Measurements from ENCODE around the gene STIL.

STIL gene

DNA sequence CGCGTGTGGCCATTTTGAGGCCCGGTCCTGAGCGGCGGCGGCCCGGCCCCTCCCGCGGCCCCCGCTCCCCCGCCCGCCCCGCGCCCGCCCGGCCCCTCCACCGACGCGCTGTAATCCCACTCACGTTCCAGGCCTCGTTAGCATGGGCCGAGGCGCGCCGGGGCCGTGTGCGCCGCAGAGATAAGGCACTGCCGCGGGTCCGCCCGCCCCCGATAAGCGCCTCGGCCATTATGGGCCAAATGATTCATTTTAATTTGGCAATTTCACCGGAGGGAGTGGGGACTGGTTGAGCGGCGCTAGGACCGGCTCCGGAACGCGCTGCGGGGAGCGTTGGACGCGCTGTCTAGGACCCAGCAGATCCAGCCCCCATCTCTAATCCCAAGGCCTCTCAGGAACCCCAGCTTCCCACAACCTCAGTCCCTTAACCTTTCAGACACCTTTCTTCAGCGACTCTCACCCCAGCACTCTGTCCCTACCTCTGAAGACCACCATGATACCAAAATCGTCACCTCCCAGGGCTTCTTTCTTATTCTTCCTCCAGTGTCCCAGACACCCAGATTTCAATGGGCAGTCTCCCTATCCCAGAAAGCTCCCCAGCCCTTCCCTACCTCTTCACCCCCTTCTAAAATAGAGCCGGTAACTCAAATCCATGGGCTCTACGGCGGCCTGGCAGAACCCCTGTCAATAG lies 81.6 kb downstream of the STIL start, which contains the start of gene TAL1:
TAL1 (minus strand) TSS at position 39 of the 688 bp plus-strand sequence. CDS start 6,337 bp downstream, outside the sequence.
- DNase-seq: no peak

DNA sequence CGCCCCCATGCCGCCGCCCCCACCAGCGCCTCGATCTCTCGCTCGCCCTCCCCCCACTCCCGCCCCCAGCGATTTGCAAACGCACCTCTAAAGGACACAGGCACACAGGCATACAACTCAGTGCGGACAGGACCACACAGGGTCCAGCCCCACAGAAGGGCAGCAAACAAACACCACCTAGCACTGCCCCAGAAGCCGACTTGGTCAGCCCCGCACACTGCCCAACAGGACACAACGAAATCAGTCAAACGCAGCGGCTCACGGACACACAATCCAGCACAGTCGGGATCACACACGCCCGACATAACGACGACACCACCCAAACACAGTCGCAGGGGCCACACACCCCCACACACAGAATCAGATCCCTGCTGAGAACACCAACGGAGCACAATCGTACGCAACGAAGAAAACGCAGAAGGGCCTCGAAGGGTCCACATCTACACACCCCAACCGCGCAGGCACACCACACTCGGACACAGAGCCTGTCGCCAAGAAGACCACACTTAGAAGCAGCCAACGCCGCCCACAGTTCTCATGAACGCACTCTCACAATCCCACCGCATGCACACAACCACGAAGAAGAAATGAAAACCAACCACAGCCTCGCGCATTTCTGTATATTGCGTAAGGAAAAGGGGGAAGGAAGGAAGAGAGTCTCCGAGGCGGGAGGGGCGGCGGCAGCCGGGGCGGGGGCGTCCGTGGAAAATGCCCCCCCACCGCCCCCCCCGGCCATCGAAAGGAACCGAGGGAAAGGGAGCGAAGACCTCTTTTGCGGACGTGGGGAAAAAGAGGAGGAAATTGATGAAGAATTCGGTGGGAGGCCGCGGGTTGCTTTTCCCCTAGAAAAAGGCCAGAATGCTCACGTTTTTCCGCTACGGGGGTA lies 82.4 kb downstream of the STIL start:
- DNase-seq: peak; percentile 33

DNA sequence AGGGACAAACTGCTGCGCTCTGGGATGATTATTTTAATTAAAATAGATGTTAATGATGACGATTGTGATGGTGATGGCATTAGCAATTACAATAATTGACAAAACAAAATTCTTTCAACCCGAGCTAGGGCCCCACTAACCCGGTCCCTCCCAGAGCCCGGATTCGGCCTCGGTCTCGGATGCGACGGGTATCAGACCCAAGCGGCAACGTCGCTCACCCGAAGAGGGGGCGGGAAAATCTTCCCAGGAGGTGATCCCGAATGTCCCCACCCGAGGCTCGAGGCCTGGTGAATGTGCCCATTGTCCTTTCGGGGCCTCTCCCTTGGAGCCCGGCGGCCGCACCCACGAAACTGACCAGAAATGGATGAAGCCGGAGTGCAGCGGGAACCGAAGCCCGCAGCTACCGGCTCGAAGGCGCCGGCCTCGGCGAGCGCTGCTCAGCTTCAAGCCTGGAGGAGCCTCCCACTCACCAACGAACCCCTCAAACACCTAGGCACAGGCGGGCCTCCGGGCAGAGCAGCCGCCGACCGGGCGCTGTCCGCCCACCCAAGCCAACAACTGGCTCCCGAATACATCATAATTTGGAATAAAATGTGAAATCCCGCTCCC lies 83.2 kb downstream of the STIL start:
- no peak for DNase-seq

DNA sequence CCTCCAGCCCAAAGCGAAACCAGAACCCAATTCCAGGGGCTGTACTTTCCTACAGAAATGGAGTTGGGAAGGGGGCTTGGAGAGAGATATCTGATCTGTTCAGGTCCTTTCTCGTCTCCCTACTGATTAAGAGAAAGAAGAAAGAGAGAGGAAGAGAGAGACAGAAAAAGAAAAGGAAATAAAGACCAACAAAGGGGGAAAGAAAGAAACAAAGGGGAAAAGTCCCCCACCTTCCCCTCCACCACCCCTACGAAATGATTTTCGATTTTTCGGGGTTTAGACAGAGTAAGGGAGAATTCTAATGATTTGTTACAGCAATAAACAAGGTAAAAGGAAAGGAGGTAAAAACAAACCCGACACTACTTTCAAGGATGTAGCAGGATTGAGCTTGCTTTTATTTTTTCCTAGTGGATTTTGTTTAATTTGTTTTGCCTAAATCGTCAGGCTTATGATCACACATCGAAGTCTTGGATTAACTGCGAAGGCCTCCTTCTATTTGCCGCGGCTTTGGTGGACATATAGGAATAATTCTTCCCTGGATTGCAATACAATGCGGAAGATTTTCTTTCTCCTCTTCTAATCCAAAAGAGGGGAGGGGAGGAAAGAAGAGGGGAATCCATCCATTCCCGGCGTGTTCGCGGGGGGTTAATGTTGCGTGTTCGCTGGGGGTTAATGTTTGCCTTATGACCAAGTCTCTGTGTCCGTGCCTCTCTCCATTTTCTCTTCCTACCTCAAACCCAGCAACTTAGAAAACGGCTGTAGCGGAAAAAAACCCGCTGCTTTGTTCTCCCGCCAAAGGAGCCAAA lies 83.9 kb downstream of the STIL start:
- DNase-seq: no peak

DNA sequence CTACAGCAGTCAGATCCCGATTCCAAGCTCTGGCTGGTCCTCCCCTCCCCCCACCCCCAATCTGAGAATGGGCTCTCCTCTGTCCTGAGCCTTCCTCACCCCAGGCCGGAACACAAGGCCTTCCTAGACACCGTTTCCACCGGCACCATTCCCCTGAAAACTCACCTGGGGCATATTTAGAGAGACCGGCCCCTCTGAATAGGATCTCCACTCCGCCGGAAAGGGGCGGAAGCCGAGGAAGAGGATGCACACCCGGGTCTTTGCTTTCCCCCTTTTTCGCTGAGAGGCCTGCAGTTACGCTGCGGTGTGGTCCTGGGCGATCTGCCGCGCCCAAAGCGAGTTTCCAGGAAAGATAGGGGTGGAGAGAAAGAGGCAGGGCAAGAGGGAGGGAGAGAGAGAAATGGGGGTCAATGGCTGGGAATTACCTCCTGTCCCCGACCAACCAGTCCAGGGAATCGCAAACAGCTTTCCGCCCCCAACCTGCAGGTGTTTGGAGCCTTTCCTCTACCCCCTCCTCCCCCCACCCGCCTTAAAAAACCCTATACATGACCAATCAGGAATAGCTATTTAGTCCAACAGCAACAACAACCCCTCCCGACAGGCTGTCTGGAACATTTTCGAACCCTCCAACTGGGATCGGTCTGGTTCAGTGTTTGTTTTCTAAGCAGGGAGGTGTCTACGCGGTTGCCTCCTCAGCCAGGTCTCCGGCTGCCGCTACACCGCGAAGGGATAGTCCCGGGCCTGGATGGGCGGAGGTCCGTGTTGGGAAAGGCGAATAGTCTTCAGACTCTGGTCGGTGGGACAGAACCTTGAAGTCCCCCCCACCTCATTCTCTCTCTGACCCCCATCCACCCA lies 84.7 kb downstream of the STIL start:
- DNase-seq: no peak

DNA sequence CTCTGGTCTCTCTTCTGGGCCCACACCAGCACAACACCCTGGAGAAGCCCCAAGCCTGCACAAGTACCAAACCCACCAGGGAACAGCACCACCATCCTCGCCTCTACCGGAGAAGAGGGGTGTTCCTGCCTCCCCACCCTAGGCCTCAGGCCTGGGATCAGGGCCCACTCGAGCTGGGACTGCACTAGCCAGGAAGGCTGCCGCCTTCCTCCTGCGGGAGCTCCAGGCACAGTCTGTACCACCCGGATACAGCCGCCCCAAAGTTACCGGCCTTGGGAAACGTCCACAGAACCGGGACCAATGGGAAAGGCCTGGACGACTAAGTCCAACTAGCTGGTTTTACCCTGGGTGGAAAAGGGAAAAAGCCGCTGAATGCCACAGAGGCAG lies 85.3 kb downstream of the STIL start:
- no peak for DNase-seq

DNA sequence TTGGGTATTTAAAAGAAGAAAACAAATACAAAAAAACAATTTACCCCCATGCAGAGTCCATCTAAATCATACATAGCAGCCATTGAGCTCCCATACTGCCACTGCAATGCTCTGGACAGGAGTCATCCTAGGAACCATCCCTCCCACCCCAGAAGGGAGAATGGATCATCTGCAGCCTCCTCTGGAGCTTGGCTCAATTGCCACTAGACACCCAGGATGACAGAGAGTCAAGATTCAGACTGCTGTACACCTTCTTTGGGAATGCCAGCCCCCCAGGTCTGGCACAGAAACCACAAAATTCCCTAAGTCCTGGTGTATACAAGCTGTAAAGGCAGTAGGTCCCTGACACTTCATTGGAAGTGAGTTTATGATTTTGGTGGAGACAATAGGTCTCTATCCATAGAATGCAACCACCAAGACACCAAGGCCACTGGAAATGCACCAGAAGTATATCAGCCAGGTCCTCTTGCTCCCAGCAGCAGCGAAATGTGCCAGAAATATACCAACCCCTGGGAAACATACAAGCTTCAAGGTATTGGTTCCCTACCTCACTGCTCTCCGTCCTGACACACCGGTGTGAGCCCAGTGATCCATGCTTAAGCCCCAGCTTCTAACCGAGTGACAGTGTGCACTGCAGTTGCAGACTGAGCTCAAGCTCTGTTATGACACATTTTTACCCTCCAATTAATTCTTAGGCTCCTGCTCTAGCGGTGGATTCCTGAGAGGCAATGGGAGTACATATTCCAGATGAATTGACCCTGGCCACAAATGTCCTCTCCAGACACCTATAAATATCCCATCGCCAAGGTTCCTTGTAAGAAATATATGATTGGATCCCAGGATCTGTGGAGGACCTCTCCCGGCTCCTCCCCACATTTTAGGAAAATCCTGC lies 86.4 kb downstream of the STIL start:
- DNase-seq: no peak

DNA sequence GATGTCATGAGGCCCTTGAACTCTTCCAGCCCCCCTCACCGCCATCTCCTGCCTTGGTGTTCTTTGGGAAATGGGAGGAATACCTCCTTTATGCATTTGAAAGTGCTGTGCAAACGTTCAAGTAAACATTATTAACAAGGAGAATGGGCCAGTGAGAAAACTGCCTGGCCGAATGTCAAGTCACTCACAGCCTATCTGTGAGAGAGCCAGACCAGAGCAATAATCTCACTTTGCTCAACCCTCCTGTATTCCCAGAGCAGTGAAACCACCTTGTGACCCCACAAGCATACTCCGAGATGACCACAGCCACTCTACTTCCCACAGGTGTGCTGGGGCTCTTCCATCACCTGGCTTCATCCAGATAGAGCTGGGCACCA lies 87.1 kb downstream of the STIL start:
- DNase-seq: no peak

DNA sequence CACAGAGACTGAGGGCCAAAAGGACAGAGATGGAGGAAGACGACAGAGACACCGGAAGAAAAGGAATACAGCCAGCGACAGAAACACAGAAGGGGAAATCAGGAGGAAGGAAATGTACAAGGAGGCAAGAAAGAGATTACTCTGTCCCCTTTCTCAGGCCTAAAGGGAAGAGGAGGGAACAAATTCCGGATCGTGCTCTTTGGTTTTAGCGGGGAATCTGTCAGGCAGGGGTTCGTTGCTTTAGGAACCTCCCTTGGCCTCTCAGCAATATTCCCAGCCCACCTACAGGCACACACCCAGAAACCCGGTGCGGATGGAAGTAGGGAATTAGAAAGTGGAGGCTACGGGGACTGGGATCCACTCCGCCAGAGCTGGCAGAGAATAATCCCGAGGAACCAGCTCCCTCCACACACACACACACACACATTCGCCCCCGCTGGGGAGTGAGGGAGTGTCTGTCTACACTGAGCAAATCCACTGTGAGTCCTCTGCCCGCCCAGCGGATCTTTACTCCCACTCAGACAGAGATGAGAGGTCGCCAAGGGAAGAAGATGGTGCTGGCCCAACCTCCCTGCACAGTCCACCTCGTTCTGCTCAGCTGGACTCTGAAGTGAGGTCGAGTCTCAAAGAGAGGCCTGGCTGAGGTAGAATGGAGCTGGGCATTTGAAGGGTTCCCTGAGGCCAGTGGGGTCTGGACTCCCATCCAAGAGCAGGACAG lies 87.7 kb downstream of the STIL start:
- DNase-seq: no peak

DNA sequence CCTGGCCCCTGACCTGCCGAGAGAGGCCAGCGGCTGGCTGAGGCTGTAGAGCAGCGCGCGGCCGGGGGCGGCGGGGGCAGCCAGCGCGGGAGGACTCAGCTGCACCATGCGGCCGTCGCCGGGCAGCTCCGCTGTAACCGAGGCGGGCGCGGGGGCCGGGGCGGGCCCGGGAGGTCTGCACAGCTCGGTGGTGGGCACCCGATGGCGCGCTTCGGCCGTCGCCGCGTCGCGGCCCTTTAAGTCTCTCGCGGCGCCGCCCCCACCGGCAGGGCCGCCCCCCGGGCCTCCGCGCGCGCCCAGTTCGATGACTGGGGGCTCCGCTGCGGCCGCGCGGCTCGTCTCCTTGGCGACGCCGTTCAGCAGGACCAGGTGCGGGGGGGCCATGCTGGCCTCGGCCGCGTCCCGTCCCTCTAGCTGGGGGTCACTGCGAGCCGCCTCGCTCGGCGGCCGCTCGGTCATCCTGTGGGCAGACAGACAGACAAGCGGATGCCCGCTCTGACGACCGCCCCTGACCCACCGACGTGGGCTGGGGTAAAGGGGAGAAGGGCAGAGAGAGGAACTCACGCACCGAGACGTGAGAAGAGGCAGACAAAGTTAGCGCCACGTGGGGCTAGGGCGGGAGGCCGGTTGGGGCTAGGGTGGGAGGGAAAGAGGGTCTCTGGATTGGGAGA lies 88.4 kb downstream of the STIL start:
- DNase-seq: no peak

DNA sequence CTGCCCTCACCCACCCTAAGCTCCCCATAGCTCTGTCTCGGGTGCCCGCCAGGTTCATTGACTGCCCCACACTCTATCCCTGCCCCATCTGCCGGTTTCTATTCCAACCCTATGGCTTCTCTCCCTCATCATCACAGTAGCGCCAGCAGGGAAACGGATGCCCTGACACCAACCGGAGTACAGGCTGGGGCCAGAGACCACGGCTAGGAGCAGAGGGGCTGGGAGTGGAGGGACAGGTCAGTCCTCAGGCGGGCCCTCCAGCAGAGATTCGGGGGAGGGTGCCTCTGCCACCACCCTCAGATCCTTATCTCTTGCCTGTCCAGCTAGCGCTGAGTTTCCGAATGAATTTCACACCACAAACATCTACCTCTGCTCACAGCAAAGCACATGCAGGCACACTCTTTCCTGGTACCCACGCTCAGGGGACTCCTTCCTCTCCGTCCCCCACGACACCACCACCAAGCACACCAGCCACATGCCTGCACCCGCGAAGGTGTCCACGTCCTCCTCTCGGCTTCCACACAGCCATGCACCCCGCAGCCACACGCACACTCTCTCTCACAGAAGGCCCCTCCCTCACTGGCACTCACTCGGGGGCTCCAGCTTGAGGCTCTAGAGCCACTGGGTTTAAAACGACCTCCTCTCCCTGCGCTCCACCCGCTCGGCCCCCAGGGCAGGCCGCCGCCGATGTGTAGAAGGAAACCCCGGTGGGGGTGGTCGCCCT lies 89.1 kb downstream of the STIL start:
- no peak for DNase-seq

DNA sequence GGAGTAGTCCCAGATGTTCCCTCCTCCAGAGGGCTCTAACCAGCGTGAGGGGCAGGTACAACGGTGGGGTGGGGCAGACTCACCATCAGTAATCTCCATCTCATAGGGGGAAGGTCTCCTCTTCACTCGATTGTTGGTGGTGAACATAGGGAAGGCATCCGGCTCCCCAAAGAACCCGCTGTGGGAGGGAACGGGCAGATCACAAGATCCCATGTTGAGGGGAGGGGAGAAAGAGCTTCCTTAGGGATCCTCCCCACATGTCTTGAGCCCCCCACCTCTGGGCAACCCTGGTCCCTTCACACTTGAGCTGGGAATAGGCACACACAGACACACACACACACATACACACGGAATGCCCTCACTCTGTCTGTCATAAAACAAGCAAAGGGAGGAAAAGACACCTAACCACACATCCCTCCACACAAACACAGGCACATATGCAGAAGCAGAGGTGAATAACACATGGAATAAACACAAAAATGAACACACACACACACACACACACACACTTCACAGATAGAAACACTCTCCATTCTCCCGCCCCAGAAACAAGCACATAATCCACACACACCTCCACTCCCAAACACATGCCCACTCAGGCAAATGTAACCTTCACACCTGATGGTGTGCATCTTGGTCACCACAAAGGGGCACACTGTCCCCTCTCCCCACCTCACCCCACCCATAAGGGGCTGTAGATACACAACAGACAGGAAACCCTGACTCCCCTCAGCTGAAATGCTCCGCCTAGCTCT lies 89.8 kb downstream of the STIL start:
- DNase-seq: no peak

DNA sequence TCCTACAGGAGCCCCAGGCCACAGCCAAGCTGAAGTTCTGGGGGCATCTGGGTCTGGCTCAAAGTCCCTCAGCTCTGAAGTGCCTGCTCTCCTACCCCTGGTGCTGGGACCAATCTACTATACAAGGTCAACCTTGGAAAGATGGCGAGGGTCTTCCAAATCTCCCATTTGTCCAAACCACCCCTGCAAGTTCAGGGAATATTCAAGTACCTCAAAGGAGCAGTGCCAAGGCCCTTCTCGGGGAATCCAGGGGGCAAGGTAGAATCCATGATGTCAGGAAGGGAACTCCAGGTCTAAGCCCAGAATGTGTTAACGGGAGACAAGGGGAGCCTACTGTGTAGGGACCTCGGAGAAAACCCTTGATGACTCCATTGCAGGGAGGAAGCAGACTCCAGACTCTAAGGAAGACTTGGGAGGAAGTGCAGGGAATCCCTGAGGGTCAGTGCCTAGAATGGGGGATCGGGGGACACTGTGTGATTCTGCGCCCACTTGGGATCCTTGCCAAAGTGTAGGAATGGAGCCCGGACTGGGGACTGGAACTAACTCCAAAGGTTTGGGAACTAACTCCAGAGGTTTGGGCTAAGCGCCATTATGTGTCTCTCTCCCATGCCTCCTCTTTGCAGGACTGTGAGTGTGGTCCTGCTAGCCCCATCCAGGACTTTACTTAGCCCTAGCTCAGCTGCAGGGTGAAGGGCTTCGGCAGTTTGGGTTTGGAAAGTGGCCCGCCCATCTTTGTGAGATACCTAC lies 90.6 kb downstream of the STIL start:
- DNase-seq: no peak

DNA sequence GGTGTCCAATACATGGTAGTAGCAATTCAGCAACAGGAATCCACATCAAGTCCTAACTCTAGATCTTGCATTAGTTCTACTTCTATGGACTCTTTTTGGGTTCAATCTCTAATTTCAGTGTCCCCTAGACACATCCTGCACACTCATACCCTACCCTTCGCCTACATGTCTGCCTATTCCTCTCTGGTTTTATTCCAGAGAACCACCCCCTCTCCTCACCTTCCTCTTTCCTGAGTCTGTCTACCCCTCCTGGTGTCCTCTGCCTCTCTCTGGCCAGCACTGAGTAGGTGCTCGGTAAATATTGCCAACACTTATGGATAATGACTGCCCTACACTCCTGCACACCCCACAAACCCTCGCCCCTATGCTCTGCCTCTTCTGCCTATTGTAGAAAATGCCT lies 91.5 kb downstream of the STIL start:
- no peak for DNase-seq

DNA sequence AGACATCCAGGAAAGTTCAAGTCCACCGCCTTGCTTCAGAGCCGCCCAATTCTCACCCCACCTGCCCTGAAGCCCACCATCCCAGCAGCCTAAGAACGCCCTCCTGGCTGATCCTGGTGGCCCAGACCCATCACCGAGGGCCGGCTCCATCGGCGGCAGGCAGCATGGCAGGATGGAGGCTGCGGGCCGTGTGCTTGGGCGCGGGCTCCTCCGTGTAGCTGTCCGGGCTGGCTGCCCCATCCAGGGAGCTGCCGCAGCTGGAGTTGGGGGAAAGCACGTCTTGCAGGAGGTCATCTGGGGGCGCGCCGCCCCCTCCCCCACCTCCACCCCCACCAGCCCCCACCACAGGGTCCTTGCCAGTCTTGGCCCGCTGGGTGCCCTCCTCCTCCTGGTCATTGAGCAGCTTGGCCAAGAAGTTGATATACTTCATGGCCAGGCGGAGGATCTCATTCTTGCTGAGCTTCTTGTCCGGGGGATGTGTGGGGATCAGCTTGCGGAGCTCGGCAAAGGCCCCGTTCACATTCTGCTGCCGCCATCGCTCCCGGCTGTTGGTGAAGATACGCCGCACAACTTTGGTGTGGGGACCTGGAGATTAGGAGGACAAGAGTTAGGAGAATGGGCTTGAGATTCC lies 94.2 kb downstream of the STIL start:
- no peak for DNase-seq

DNA sequence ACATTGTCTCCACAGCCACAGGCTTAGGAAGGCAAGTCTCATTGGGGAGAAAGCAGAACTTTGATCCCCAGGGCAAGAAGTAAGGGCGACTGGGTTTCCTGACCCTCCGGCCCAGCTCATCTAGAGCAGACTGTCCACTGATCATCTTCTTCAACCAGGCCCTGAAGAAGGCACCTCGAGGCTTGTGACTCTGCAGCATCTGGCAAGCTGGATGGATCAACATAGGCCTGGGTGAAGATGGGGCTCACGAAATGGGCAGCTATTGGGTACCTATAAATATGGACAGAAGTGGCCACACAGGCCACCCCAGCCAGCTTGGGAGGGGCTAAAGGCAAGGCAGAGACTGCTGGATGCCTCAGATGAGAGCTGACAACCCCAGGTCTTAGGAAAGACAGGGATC lies 94.9 kb downstream of the STIL start:
- no peak for DNase-seq

Data from CD4-positive, alpha-beta T cell treated with Interleukin-15 for 1 hour (primary cell).